Measurements from ENCODE around the gene PHF12.

DNA sequence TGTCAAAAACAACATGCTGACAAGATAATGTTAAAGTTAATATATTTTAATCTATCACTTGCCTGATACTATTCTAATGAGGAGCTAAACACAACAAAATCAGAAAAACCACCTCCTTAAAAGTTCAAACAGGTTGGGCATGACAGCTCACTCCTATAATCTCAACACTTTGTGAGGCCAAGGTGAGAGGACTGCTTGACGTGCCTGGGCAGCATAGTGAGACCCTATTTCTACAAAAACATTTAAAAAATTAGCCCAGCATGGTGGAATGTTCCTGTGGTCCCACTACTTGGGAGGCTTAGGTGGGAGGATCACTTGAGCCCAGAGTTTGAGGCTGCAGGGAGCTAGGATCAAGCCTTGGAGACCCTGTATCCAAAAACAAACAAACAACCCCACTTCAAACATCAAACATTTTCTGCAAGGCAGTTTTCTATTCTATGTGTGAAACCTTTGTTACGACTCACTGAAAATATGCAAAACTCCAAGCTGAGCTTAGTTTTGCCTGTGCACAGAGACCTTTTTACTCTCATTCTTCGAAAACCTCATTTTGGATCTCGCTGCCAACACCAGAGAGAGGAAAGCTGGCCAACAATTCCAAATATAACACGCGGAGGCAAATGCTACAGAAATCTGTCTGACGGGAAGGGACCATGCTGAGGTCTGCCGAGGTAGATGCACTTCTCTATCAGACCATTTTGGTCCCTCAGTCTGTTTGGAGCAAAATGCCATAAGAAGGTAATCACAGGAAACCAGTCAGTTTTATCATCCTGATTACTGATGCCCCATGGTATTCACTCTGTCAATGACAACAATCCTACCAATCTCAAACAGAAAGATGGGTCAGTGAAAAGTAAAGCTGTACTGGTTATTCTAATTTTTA is 6.2 kb downstream of the PHF12 start:
- TF ChIP-seq CTCF (IDR thresholded peaks at IDR 0.05; ENCODE audit: insufficient read depth, low read length, poor library complexity, severe bottlenecking) (no peak), EZH2phosphoT487 (conservative IDR thresholded peaks at IDR 0.05; ENCODE audit: low read length) (no peak)
